Measurements from ENCODE around the gene TXNDC11.

Gene TXNDC11

GRCh38 chr16:11650641-11651591 is 91.7 kb downstream of the TXNDC11 start:
- no peak for DNase-seq

GRCh38 chr16:11649276-11649675 is 93.4 kb downstream of the TXNDC11 start:
- DNase-seq: no peak

- no peak for DNase-seq
Observed at GRCh38 chr16:11642765-11643116, 99.9 kb downstream of the TXNDC11 start.

- DNase-seq: no peak
Observed at GRCh38 chr16:11640987-11641817, 101.5 kb downstream of the TXNDC11 start.

DNA sequence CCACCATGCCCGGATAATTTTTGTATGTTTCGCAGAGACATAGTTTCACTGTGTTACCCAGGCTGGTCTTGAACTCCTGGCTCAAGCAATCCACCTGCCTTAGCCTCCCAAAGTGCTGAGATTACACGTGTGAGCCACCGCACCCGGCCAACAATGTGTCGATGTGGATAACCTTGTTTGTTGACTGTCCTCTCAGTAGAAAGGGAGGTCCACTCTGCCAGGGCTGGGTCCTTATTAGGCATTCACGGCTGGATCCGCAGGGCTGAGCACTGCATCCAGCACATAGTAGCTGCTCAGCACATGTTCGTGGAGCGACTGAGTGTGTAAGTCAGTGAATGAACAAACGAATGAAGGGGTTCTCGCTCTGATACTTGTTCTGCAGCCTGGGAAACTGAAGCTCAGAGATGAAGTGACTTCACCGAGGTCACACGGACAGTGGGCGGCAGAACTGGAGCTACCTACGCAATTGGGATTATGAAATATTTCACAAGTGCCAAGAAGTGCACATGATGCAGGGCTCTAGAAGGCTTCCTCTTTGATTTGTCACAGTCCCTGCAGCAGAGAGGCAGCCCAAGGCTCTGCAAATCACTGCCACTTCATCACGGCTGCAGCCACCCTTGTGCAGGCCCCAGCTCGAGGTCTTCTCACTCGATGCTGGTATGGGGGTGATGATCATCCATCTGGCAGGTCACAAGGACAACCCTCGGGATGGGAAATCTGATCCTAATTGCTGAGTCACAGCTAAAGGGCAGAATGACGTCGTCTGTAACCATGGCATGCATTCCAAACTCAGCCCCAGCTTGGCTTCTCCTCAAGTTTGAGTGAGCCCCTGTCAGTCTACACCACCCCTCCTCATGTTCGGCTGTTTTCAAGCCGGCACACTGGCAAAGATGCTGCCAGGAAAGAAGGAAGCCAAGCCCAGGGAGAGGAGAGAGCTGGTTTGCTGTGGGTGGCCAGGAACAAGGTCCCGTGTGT is 102.4 kb downstream of the TXNDC11 start:
- peak; percentile 60 for DNase-seq

DNA sequence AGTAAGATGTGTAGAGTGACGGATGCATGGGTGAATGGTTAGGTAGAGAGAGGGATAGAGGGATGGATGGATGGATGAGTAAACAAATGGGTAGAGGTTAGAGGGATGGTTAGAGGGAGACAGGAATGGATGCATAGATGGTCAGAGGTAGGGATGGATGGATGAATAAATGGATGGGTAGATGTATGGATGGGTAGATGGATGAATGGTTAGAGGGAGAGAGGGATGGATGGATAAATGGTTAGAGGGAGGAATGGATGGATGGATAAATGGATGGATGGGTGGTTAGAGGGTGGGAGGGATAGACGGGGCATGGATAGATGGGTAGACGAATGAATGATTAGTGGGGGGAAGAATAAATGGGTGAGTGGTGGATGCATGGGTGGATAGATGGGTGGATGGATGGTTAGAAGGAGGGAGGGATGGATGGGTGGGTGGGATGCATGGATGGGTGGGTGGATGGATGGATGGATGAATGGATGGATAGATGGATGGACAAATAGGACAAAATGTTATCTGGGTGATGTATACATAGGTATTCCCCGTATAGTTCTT is 103.6 kb downstream of the TXNDC11 start:
- no peak for DNase-seq

DNA sequence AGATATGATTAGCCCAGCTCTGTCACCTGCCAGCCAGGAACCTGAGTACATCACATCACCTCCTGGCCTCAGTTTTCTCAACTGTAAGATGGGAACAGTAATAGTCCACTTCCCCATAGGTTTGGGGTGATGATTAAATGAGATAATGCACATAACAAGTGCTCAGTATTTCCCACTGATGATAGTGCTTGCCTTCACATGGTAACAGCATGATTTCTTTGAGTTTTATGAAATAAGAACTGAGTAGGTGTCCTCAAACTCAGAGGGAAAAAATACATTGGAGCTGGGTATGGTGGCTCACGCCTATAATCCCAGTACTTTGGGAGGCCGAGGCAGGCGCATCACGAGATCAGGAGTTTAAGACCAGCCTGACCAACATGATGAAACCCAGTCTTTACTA is 104.5 kb downstream of the TXNDC11 start:
- no peak for DNase-seq

DNA sequence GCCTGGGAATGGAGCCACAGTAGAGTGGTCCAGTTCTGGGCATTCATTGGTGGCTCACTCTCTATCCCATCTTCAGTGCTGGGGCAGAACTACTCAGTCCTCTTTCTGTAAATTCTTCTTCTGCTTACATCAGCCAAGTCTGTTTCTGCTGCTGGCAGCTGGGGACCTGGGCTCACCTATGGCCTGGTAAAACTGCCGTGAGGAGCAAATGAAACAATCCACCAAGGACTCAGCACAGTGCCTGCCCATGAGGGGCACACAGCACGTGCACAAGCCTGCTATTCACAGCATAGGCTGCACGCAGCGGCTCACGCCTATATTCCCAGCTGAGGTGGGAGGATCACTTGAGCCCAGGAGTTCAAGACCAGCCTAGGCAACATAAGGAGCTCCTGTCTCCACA is 105.3 kb downstream of the TXNDC11 start:
- no peak for DNase-seq

DNA sequence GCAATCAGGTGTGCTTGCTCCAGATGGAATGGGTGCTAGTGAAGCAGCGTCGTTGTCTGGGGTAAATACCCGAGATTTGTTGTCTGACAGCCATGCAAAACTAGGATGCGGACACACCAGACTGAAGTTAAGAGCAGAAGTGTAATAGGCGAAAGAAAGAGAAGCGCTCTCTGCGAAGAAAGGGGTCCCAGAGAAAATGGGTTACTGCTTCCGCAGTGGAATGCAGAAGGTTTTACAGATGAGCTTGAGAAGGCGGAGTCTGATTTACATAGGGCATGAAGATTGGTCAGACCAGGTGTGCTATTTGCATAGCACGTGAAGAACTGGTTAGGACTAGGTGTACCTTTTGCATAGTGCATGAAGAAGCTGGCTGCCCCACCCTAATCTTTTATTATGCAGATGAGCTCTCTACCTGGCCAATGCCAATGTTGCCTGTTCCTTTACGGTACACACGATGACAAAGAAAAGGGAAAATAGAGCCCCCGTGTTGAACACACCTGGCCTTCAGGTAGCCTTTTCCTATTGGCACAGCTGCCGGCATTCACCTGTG is 106.4 kb downstream of the TXNDC11 start:
- DNase-seq: peak; percentile 88

GRCh38 chr16:11635679-11636171 is 106.9 kb downstream of the TXNDC11 start:
- DNase-seq: no peak

DNA sequence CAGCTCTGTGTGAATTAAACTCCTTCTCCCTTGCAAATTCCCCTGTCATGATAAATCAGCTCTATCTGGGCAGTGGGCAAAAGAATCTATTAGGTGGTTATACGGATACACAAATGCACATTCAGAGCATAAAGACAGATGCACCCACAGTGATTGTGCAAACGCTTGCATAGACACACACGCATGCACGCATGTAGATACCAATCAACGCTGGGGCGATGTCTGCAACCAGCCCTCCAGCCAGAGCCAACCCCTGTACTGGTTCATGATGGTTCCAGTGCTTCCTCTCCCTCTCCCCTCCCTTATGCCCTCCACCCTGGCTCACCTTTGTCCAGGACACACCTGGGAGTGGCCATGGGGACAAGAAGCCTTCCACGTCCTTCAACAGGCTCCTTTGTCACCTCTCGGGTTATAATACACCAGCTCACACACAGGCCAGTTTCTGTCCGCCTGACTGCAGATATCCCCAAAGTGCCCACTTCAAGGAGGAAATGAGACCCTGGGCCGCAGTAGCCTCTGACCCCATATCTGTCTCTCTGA is 107.5 kb downstream of the TXNDC11 start:
- no peak for DNase-seq

DNA sequence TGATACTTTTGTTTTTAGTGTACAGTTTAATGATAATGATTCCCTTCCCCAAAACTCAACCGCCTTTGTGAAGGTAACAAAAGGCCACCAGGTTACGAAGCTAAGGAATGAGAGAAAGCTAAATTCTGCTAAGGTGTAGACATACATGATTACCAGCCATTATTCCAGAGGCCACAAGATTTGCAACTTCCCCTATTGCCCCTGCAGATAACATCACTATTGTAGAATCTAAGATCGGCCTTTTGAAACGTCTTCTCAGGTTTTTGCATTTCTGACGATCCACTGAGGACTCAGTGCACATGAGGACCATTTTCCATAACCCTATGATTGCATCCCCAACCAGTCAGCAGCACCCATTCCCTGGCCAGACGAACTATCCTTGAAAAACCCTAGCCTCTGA is 108.3 kb downstream of the TXNDC11 start:
- DNase-seq: no peak

GRCh38 chr16:11633113-11633512 is 109.5 kb downstream of the TXNDC11 start:
- no peak for DNase-seq

- no peak for DNase-seq
Observed at GRCh38 chr16:11632455-11632939, 110.2 kb downstream of the TXNDC11 start.

DNA sequence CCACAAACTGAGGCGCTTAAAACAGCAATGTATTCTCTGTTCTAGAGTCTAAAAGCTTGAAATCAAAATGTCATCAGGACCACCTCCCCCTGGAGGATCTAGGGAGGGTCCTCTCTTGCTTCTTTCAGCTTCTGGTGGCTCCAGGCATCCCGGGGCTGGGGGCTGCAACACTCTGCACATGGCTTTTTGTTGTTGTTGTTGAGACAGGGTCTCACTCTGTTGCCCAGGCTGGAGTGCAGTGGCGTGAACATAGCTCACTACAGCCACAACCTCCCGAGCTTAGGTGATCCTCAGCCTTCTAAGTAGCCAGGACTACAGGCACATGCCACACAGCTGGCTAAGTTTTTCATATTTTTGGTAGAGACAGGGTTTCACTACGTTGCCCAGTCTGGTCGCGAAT is 111.4 kb downstream of the TXNDC11 start:
- no peak for DNase-seq

DNA sequence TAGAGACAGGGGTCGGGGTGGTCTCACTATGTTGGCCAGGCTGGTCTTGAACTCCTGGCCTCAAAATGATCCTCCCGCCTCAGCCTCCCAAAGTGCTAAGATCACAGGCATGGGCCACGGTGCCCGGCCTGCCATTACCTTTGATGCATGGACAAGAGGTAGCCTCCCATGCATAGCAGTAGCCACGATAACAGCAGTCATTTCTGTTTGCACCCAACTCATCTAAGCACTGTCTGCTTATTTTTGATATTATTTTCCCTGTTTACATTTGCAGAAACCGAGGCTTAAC is 111.9 kb downstream of the TXNDC11 start:
- DNase-seq: no peak

DNA sequence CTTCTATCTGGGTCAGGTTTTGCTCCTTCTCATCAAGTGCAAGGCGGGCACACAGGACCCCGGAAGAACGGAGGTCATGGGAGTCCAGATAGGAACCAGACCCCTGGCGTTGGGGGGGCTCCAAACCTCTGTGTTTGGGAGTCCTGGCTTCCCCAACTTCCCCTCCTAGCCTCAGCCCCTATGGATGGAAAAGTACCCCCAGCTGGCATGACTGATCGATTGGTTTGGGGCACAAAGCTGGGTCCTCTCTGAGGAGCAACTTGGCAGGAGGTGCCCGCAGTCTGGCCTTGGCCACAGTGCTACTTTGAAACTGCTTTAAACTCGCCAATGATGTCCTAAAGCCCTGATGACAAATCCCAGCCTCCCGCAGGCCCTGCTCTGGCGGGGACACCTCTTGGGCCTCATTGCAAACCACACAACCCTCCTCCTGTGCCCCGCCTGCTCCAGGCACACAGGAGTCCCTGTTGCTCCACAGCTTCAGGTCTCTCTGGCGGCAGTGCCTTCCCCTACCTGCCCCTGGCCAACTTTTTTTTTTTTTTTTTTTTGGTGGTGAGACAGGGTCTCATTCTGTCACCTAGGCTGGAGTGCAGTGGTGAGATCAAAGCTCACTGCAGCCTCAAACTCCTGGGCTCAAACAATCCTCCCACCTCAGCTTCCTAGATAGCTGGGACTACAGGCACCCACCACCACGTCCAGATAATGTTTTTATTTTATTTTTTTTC is 112.5 kb downstream of the TXNDC11 start:
- DNase-seq: no peak
